Superior temporal gyrus (tissue), 1 donor: ENCODE measurements around the gene UBE2J2.

ENCODE experiments used
- DNase-seq: peaks from one replicate; pipeline ENCODE4 v3.0.0-alpha.2; 2016; ENCODE audit errors: extremely low spot score

UBE2J2 gene

GRCh38 chr1:1280782-1281481 is 7.3 kb upstream of the UBE2J2 start:
- DNase-seq = no peak

DNA sequence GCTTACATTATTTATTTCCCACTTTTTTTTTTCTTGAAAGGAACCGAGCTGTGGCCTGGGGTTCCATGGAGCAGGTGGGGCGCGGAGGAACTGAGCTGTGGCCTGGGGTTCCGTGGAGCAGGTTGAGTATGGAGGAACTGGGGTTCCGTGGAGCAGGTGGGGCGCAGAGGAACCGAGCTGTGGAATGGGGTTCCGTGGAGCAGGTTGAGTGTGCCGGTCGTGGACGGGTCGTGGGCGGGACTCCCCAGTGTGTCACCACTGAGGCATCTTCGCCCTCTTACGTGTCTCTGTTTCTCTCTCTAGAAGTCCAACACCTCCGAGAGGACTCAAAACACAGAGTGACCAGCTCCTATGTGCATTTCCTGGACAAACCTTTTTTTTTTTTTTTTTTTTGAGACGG is 5.4 kb upstream of the UBE2J2 start:
- no peak for DNase-seq

DNA sequence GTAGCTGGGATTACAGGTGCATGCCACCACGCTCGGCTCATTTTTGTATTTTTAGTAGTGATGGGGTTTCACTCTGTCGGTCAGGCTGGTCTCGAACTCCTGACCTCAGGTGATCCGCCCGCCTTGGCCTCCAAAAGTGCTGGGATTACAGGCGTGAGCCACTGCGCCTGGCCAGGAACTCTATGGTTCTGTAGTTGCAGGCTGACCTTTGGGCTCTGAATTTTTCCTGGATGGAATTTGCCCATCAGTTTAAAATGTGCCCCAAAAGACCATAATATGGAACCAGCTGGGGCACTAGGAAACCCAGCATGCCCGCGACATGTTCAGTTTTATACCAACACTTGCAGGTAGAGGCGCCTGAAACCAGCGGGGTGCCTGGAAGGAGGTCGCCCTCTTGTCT is 5.0 kb upstream of the UBE2J2 start:
- DNase-seq = no peak

DNA sequence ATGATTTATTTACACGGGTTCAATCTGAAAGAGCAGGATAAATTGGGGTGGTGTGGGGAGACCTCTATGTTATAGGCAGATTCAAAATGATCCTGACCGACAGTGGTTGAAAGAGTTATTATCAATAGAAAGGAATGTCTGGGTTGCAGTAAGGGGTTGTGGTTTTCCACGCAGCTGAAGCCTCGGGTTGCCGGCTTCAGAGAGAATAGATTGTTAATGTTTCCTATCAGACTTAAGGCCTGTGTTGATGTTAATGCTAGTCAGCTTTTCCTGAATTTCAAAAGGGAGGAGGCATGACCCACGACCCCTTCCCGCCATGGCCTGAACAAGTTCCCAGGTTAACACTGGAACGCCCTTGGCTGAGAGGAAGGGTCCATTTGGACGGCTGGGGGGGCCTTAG is 2.2 kb upstream of the UBE2J2 start:
- DNase-seq = no peak

- DNase-seq = no peak
Measured at GRCh38 chr1:1274931-1275431, 1.3 kb upstream of the UBE2J2 start.

GRCh38 chr1:1274299-1274930 is 761 bp upstream of the UBE2J2 start:
- no peak for DNase-seq

DNA sequence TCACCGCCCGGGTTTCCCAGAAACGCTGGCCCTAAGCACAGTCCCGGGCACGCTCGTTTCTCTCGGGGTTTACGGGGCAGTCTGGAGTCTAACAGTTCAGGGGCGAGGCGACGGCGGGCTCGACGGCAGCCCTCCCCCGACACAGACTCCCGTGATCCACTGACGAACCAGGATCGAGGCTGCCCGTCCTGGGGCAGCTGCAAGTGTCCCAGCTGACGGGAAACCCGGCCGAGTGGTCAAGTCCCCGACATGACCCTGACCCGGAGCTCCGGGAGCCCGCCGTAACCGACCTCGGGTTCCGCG is 494 bp downstream of the UBE2J2 start:
- no peak for DNase-seq

- DNase-seq = no peak
Measured at GRCh38 chr1:1272341-1273208, 1.1 kb downstream of the UBE2J2 start.

DNA sequence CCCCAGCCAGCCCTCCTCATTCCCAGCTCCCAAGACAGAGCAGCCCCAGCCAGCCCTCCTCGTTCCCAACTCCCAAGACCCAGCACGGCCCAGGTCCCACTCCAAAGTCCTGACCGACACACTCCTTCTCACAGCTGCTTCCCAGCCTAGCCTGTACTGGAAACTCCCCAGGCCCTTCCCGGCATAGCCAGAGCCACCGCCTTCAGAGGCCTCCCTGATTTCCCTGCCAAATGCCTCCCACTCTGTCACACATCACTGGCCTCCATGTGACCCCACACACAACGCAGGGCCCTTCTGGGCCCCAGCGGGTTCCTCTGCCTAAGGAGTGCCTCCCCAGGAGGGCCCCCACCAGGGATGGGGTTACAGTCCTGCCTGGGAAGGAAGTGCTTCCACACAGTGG is 2.8 kb downstream of the UBE2J2 start:
- DNase-seq = no peak

- DNase-seq = no peak
Measured at GRCh38 chr1:1268284-1268682, 5.4 kb downstream of the UBE2J2 start.

DNA sequence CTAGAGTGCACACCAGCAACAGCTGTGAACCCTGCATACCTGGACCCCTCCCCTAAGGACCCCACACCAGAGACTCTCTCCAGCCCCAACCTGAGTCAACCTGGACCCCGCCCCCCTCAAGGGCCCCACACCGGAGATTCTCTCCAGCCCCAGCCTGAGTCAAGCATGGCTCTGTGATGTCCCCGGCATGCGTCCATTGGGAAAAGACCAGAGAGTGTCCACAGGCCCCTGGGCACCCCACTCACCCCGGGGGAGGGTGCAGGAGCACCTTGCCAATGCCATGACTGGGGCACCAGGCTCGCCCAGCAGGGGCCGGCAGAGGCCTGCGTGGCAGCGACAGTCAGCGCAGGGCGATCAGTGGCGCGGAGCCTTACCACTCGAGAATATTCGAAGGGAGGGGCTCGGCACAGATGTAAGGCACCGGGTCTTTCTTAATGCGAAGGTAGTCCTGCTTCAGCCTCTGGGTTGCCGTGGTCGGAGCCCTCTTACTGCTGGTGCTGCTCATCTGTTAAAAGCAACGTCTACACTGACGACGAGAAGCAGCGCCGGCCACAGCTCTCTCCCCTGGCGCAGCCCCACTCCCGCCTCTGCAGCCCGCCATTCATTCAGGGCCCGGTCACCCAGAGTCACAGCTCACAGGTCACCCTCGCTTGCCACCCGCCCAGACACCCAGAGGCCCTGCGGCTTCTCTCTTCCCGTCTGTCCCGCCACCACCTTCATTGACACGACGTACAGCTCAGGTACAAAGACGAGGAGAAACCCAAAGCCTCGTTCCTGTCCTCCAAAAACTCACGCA is 6.0 kb downstream of the UBE2J2 start:
- DNase-seq = no peak

DNA sequence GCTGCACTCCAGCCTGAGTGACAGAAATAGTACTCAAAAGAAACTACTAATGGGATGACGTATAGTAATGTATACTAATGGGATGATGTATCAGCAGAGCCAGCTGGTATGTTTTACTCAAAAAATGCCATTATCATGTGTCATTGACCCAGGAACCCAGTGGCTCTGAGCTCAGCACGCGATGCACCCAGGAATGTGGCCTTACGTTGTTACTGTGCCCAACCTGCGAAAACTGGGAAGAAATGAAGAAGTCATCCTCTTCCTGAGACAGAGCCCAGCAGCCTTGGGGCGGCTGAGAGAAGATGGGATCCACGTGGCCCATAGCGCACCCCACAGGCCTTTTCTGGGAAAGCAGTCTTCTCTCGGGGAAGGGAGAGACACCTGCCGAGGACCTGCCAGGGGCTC is 8.8 kb downstream of the UBE2J2 start:
- DNase-seq = no peak

- DNase-seq = no peak
Measured at GRCh38 chr1:1264026-1264425, 9.6 kb downstream of the UBE2J2 start.

DNA sequence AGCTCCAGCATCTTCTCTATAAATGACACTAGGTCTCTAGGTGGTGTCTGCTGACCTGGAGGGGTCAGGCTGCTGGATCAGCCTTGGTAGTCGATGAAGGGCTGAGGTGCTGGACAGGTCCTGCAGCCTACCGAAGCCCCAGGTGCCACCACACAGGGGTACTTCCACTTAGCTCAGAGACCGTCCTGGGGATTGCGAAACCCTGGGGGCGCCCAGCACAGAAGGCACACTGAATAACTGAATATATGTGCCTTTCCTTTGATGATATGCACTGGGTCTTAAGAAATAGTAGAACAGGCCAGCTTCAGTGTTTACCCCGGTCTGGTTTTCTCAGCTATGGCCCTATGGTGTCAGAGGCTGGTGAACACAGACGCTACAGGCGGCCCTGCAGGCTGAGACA is 10.9 kb downstream of the UBE2J2 start:
- DNase-seq = no peak

DNA sequence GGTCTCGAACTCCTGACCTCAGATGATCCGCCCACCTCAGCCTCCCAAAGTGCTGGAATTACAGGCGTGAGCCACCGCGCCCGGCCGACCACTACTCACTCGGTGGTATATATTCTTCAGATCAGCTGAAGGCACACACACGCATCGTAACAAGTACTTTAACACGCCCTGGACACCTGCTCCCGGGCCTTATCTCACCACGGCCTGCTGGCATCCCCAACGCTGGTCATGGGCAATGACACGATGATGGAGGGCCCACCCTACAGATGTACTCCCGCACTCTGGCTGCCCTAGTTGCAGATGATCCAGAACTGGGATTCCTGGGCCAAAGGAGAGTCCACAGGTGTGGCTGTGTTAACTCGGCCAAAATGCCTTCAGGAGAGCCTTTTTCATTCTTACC is 11.6 kb downstream of the UBE2J2 start:
- no peak for DNase-seq

- DNase-seq = no peak
Measured at GRCh38 chr1:1260843-1261560, 12.7 kb downstream of the UBE2J2 start.

GRCh38 chr1:1259951-1260600 is 13.6 kb downstream of the UBE2J2 start:
- DNase-seq = no peak

DNA sequence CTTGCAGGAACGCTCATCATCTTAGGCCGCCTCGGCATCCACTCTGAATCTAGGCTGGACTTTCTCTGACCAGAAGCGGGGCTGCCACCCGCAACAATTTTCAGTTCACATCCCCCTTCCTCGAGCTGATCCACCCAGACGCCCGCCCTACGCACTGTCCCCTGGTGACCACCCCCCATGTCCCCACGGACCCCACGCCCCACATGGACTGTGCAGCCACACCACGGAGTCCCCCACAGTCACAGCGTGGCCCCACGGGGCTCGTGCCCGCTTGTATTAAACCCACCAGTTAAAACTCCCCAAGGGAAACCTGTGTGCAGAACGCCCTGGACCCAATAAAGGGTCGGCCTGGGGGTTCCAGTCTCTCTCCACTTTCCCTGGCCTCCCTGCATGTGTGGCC is 14.1 kb downstream of the UBE2J2 start:
- DNase-seq = no peak

GRCh38 chr1:1259119-1259488 is 14.6 kb downstream of the UBE2J2 start:
- DNase-seq = no peak

DNA sequence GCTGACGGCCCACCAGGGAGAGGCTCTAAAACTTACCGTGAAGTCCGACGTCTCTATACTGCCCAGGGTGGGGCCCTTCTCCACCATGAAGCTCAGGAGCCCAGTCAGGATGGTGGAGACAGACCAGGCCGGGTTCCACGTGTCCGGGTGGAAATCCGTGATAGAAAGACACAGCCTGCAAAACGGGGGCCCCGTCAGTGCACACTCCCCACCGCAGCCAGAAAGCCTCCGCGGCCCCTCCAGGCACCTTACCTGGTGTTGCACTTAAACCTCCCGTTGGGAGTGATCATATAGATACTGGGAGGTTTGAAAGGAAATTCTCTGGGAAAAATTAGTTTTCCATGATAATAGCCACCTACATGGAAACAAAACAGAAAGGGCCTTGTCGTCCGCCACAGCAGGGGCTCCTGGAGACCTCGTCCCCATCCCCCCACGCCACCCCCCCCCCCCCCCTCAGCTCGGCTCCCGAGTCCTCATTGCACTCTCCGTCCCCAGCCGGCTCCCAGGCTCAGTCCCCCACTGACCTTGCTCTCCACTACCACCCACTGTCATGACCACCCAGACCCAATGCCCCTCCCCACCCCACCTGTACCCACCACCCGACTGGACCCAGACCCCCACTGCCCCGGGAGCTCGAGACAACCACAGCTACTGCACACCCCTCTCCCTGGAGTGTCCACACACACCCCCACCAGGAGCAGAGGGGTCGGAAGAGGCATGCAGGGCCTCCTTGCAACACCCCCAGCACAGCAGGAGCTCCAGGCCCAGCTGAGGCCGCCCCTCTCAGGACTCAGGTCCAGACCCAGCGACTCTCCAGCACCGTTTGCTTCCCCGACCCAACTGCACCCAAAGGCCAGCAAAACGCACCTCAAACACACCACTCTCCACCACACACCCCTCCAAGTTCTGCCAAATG is 16.4 kb downstream of the UBE2J2 start:
- no peak for DNase-seq
